ENCODE measurements around the gene NKX3-2. TPM values are rescaled to one million over a fixed set of nuclear protein-coding genes. Genes with fewer than 3 reads are reported as not detected.

NKX3-2 gene
- polyA plus RNA-seq, 3 donors = 0.05 to 2.1 (median 0.49) TPM

DNA sequence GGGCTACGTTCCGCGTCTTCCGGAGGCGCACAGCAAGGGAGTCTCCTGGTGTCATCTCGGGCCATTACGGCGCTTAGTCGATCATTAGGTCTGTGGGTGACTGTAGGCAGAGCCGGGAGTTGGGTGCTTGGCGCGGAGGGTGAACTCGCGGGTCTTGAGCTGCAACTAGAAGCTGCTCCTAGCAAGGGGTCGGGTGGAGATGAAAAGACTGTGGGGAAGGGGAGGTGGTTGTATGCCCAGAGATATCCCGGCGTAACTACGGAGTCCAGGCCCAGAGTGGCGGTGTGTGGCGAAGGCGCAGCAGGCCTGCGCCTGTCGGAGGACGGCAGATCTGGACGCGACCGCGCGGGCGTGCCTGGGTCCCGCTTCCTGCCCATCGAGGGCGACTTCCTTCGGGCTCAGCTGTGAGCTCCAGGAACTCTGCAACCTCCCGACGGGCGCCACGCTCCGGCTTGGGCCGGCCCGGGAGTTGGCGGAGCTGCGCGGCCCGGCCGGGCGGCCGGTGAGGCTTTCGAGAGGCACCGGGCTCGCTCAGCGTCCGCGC, 2.7 kb upstream of the NKX3-2 start:
- no peak overlapping the region for H3K27ac ChIP-seq (ENCODE audit: low read depth, low read length)
- WGBS, 3 donors = 4 to 6% (median 5%) methylated on average over 49 to 54 of the region's 54 CpGs

DNA sequence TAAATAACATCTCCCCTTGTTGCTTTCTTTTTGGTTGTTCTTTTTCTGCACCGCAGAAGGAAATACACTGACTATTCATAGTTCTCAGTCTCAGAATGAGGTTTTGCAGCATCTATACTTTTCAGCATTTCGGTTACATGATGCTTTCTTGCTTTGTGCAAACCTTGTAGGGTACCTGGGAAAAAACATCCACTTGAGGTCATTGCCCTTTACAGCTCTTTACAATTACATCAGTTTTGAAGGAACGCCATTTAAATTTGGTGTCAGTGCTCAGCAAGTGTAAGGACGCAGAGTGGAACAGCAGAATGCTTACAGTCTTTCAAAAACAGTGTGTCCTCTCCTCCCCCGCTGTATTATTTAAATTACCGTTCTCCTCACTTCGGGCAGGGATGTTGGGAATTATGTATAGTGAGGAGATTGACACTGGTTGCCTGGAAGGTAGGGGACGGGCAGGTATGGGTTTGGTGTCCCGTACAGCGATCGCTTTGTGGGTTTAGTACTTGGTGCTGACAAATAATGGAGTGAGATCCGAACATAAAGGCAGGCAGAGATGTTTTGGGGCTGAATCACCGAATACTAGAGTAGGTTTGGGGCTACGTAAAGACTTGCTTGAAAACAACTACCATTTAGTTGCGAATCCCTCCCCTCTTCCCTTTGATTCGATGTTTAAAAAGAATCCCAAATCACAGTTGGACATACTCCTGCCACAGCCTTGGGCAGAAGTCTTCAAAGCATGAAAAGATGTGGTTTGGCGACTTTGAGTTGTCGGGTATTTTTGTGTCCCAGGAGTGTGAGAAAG, 2.0 kb upstream of the NKX3-2 start:
- WGBS, 3 donors = 17 to 38% (median 36%) methylated on average over 18 of the region's 18 CpGs
- no peak overlapping the region for H3K27ac ChIP-seq (ENCODE audit: low read depth, low read length)

DNA sequence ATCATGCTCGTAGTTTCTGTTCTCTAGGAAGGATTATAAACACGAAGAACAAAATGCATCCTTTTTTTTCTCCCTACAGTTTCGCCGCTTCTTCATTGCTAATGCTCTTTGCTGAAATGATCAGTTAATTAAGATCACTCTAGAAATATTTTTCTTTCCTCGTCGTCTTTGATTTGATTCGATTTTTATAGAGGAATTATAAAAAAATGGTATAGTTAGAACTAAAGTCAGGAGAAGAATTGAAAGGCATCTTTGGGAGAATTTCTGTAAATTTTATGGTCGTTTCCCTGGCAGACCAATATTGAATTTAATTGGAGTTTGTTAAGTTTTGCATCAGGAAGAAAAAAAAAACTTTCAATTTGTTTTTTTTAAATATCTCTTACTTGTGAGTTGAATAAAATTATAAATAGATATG, 1.1 kb upstream of the NKX3-2 start:
- H3K27ac ChIP-seq (ENCODE audit: low read depth, low read length) = no peak overlapping the region
- WGBS, 3 donors = 13 to 19% (median 18%) methylated on average over 8 of the region's 8 CpGs

DNA sequence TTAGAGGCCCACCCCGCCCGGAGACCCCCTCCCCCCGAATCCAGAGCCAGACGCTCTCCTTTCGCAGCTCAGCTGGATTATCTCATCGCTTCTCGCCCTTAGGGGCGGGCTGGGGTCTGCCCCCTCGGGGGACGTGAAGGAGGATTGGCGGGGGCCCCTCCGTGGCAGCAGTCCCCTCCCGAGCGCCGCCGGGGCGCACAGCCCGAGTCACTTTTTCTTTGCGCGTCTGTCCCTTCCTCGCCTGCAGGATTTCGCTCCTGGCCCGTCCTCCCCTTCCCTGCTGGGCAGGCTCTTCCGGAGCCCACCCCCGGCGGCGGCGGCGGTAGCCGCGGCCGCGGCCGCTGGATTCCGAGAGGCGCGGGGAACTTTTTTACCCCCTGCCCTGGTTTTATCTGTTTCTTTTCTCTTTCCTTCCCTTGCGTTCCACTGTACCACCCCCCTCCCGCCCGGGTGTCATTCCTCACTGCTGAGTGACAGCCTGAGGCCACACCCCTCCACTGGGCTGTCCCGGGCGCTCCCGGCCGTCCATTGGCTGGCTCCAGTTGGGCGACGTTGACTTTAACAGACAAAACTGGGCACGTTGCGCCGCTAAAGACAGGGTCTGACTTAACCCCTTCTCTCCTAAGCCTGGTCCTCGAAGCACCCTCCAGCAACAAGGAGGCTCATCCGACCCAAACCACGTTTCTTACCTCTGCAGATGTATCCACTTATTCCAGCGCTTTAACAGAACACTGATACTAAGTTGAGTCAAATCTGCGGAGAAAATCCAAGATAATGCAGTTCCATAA, 492 bp upstream of the NKX3-2 start:
- no peak overlapping the region for H3K27ac ChIP-seq (ENCODE audit: low read depth, low read length)
- 1% methylated on average over 39 to 54 of the region's 54 CpGs for WGBS, 3 donors

DNA sequence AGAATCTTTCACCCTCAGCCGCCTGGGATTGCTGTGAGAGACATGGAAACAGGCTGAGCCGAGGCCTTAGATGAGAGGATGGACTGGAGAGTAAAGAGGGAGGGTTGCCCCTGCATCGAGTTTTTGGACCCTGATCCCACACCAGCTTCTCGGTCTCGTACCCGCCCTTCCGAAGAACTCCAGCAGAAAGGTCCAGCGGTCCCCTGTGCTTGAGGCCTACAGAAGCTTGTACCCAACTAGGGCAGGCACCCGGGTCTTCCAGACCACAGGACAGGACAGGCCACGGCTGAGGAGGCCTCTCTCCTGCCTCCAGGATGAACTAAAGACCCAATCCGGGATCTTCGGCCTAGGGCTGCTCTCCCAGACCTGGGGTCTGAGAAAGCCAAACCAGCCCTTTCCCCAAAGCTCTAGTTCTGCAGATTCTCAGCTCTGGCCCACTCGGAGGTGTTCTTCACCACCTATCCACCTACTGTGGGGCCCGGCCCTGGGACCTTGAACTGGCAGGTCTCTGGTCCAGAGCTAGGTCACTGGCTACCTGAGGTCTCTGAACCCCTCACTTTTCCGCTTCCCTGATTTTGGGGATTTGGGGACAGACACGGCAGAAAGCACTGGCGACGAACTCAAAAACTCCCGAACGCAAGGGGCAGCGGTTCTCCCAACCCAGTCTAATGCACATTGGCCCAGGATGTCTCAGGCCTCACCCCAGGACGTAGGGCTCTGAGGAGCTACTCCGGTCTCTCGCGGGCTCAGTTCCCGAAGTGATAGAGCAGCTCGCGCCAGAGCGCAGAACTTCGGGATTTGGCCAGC, 1.1 kb downstream of the NKX3-2 start:
- 15 to 26% (median 21%) methylated on average over 30 of the region's 30 CpGs for WGBS, 3 donors
- H3K27ac ChIP-seq (ENCODE audit: low read depth, low read length) = no peak overlapping the region

DNA sequence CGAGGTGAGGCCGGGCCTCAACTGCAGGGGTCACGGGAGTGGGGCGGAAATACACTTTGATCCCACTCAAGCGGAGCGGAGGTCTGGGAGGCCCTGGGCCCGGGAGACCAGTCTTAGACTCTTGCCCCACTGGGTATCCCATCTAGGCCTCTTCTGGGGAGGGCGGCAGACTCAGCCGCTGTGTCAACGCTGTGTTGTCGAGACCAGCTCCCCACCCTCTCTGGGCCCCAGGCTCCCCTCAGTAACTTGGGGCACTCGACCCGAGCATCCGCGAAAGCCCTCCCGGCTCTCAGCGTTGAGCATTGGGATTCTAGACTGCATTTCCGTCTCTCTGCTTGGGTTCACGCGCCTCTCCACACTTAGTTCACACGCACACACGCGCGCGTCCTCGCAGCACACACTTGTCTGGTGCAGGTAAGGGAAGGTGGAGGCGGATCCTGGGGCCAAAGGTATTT, 1.7 kb downstream of the NKX3-2 start:
- 16 to 23% (median 22%) methylated on average over 27 of the region's 27 CpGs for WGBS, 3 donors
- H3K27ac ChIP-seq (ENCODE audit: low read depth, low read length) = no peak overlapping the region

DNA sequence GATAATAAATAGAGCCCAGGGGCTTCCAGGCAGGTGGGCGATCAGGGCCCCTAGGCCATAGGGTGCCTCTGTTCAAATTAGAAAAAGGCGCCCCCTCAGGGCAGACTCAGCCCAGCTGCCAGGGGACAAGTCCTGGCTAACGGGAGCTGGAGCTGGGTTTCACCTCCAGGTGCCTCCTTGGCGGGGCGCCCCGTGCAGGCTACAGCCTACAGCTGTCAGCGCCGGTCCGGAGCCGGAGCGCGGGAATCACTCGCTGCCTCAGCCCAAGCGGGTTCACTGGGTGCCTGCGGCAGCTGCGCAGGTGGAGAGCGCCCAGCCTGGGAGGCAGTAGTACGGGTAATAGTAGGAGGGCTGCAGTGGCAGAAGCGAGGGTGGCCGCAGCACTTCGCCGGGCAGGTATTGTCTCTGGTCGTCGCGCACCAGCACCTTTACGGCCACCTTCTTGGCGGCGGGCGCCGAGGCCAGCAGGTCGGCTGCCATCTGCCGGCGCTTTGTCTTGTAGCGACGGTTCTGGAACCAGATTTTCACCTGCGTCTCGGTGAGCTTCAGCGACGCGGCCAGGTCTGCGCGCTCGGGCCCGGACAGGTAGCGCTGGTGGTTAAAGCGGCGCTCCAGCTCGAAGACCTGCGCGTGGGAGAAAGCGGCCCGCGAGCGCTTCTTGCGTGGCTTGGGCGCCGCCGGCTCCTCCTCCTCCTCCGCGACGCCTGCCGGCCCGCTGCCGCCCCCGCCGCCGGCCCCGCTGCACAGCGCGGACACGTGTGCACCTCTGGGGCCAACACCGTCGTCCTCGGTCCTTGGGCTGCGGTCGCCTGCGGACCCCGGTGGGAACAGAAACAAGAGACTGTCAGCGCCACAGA, 2.4 kb downstream of the NKX3-2 start:
- no peak overlapping the region for H3K27ac ChIP-seq (ENCODE audit: low read depth, low read length)
- 4 to 15% (median 10%) methylated on average over 67 to 79 of the region's 79 CpGs for WGBS, 3 donors

DNA sequence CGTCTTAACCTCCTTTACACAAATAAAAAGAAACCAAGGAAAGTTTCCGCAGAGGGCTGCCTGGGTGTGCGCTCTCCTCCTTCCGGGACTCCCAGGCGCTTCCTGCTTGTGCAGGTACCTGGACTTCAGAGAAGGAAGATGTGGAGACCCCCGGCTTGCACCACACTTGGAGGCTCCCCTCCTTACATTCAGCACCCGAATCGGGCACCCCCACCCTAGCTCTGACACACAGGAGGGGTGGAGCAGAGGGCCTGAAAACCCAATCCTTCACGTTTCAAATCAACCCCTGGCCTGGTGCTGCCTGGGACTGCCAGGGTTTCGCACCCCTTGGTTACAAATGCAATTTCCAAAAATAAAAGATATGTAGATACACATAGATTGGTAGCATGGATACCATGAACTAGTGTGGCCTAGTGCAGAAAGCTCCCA, 3.1 kb downstream of the NKX3-2 start:
- WGBS, 3 donors = 34 to 44% (median 43%) methylated on average over 10 of the region's 10 CpGs
- no peak overlapping the region for H3K27ac ChIP-seq (ENCODE audit: low read depth, low read length)

DNA sequence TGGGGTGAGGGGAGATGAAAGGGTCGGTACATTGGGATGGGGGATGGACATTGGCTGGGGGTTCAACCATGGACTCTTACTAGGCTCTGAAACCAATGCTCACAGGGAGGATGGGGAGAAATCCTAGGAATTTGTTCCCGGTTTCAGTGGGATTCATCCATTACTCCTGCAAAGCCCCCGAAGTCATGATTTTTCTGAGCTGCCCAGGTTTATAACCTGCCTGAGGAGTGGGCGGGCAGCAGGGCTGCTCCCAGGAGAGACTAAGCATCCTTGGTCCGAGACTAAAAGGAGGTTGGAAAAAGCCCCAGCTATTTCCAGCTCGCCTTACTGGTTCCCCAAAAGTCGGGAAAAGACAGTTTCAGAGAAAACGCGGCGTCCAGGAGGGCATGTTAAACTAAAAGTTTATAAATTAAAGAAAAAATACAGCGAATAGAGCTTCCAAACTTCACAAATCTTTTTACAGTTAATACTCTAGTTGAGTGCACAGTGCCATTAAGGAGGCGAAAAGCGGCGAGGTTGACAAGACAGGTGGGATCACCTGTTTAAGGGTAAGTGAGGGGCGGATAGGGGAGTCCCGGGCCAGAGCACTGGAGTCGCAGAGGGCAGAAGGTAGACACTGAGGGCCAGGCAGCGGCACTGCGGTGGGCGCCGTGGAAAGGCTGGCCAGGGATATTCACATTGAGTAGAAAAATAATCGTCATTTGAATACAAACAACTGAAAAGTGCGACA, 3.7 kb downstream of the NKX3-2 start:
- 19 to 44% (median 41%) methylated on average over 23 of the region's 23 CpGs for WGBS, 3 donors
- H3K27ac ChIP-seq (ENCODE audit: low read depth, low read length) = no peak overlapping the region

DNA sequence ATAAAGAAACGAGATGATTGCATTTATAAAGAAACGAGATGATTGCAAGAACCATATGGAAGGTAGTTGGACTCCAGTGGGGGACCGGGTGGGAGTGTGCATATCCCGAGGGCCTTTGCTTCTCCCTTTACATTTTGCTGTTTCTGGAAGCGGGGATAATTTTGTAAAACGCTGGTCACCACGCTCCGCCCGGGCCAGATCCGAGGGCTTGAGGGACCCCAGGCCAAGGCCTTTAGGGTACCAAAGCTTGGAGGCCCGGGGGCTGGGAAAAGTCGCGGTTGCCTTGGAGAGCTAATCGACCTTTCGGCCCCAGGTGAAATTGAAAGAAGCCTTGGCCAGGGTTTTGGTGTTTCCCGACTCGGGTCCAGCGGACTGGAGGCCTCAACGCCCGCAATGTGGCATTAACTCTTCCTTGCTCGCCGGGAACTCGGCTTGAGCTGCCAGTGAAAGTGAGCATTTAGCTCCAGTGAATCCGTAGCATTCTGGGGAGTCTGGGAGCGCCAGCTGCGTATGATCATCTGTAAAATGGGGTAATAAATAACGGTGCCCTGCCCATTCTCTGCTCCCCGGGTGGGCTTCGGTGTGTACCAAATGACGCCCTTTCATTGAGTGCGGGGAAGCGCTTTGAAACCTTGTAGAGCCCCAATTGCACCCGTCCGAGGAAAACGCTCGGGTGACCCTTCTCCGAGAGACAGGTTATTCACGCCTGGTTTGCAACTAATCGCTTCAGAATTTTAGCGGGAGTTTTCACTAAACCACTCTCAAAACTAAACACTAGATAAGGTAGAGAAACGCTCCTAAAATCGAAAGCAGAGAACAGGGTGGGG, 4.5 kb downstream of the NKX3-2 start:
- no peak overlapping the region for H3K27ac ChIP-seq (ENCODE audit: low read depth, low read length)
- WGBS, 3 donors = 14 to 28% (median 26%) methylated on average over 42 of the region's 42 CpGs

DNA sequence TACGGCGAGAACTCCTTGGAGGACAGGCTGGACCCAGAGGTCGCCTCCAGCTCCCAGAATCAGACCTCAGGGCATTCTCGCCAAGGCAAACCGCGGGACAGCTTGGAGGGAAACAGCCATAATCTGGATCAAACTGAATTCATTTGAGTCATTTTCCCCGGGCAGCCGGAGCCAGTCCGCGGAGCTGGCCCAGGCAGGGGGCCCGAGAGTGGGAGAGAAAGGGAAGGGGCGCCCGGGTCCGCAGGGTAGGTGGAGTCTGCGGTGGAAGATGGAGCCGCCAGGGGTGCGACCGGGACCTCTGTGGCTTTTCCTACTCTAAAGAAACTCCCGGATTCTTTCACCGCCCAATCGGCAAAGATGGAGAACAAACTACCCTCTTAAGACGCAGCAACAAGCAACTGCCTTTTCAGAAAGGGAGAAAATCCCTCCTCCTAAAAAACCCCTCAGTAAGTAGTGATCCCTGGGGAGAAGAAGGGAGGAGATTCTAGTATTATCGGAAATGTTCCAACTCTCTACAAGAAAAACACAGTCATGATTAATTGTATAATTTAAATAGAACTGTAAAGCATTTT, 5.2 kb downstream of the NKX3-2 start:
- no peak overlapping the region for H3K27ac ChIP-seq (ENCODE audit: low read depth, low read length)

DNA sequence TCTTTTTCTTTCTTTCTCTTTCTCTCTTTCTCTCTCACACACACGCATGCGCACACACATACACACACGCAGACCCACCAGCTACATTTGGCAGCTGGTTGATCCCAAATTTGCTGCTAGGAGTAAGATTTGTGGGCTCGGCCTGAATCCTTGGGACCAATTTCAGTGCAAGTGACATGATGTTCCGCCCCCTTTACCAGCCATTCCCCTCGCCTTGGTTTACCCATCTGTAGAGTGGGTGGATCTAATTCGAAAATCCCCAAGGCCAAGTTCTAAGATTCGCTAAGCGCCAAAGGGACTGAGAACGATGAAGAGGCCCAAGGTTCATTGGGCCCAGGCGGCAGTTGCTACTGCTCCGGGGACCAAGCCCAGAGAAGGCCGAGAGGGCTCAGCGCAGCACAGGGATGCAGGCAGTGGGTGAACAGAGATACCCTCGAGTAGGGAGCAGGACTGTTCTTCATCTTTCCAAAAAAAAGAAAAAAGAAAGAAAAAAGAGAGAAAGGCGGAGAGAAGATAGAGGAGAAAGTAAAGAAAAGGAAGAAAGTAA, 5.8 kb downstream of the NKX3-2 start:
- H3K27ac ChIP-seq (ENCODE audit: low read depth, low read length) = no peak overlapping the region
- whole genome bisulfite sequencing, 3 donors = 30 to 41% (median 40%) methylated on average over 16 of the region's 16 CpGs

More for the DNA sequence above, 5.2 kb downstream of the NKX3-2 start:
- WGBS, 3 donors = 7 to 15% (median 10%) methylated on average over 23 of the region's 23 CpGs

DNA sequence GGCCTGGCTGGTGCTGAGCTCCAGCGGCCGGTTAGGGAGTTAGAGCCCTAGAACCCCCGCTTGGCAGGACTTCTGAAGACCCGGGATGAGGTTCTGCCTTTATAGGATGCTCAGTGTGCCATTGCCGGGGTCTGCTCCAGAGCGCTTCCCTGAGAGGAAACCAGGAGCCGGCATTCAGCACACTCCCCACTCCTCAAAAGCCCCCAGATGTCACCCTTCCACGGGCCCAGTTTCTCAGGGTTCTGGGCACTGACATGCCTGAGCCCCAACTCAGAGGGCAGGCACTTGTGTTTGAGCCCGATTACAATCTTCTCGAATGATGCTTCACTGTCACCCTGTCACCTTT, 6.5 kb downstream of the NKX3-2 start:
- no peak overlapping the region for H3K27ac ChIP-seq (ENCODE audit: low read depth, low read length)
- WGBS, 3 donors = 10 to 36% (median 27%) methylated on average over 10 of the region's 10 CpGs

DNA sequence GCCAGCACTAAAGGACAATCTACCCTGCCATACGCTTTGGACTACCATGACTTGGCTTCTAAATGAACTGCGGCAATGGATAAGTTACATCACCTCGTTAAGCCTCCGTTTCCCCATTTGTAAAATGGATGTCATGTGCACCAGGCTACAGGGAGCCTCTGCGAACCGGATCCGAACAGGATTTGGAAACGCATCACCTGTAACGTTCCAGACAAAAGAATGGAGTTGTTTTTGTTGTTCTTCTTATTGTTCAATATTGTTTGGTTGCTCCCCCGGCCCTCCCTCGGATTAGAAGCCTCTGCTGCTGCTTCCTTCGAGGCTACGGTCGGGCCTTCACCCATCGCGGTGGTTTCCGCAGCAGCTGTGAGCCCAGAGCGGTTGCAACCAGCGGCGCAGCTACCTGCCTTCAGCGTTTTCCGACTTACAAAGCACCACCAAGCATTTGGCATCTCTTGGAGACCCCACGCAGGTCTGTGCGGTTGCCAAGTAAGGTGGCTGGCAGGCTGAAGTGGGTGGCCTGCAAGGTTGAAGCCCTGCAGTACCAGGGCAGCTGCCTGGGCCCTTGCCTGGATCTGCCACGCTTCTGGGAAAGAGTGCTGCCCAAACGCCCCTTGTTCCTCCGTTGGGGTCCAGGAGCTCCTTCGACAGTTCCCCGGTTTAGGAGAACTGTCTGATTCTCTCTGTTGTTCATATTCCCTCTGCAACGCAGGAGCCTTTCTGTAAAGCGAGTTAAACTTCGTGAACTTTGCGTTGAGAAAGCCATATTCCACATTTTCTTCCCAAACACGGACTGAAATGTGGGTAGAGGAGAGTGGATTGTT, 7.1 kb downstream of the NKX3-2 start:
- 16 to 41% (median 36%) methylated on average over 34 of the region's 34 CpGs for WGBS, 3 donors
- H3K27ac ChIP-seq (ENCODE audit: low read depth, low read length) = no peak overlapping the region

DNA sequence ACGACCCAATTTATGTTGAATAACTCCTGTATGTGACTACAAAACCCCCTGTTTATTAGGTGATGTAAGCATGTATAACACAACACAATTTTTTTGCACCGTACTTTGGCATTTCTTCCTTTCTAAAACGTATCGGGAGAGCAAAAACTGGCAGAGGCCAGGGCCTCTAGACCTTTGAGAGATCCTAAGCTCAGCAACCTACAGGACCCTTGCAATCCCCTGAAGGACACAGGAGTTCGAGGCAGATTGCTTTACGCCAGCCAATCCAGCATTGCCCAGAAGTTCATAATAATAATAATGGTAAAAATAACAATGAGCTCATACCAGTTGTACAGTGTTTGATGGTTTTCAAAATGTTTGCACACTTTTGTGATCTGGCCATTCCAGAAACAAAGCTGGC, 7.7 kb downstream of the NKX3-2 start:
- 28 to 49% (median 46%) methylated on average over 6 of the region's 6 CpGs for WGBS, 3 donors
- no peak overlapping the region for H3K27ac ChIP-seq (ENCODE audit: low read depth, low read length)
